NCI-H82 (cell line): ENCODE data around the gene GNG7.
"Not testable (repeated sequence)": the region's sequence is repeated elsewhere in the genome, so short reads cannot be mapped to it uniquely, and the experiment has no call there.

Experiments
- DNase-seq: peaks from one replicate; lab custom pipeline; 2025; lab: John Stamatoyannopoulos, UW

The GNG7 gene

DNA sequence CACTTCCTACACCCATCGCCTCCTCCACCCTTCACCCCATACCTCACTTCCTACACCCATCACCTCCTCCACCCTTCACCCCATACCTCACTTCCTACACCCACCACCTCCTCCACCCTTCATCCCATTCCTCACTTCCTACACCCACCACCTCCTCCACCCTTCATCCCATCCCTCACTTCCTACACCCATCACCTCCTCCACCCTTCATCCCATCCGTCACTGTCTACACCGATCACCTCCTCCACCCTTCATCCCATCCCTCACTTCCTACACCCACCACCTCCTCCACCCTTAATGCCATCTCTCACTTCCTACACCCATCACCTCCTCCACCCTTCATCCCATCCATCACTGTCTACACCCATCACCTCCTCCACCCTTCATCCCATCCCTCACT, 10.7 kb upstream of the GNG7 start:
- DNase-seq = not testable (repeated sequence)

DNA sequence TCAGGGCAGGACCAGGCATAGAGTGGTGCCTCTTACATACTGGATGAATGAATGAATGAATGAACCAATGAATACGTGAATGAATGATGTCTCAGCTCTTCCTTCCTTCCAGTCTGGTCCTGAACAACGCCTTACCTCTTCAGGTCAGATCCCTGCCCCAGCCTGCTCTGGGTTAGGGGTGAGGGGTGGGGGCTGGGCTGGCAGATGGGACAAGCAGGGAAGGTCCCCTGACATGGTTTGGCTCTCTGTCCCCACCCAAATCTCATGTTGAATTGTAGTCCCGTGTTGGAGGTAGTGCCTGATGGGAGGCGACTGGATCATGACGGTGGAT, 9.3 kb upstream of the GNG7 start:
- no peak for DNase-seq

- DNase-seq = no peak
Measured at GRCh38 chr19:2711172-2711874, 8.8 kb upstream of the GNG7 start.

DNA sequence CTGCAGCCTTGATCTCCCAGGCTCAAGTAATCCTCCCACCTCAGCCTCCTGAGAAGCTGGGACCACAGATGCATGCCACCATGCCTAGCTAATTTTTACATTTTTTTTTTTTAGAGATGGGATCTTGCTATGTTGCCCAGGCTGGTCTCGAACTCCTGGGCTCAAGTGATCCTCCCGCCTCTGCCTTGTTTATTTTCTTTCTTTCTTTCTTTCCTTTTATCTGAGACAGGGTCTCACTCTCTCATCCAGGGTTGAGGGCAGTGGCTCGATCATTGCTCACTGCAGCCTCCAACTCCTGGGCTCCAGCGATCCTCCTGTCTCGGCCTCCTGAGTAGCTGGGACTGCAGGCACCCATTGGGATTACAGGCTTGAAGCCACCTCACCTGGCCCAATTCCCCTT, 3.8 kb upstream of the GNG7 start:
- DNase-seq = no peak

DNA sequence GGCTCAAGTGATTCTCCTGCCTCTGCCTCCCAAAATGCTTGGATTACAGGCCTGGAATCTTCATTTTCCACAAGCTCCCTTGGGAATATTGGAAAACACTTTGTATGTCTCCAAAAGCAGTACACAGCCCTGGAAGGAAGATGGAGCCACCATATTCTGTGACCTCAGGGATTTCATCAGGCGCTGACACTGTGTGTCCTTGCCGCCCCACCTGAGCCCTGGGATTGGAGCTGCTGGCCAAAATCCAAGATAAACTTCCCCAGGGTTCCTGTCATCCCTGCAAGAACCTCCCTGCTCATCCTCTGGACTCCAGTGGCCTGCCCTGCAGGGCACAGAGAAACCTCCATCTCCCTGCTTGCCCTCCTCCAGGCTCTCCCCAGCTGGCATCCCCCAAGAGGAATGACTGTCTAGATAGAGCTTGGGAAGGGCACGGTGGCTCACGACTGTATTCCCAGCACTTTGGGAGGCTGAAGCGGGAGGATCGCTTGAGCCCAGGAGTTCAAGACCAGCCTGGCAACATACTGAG, 1.3 kb upstream of the GNG7 start:
- no peak for DNase-seq

DNA sequence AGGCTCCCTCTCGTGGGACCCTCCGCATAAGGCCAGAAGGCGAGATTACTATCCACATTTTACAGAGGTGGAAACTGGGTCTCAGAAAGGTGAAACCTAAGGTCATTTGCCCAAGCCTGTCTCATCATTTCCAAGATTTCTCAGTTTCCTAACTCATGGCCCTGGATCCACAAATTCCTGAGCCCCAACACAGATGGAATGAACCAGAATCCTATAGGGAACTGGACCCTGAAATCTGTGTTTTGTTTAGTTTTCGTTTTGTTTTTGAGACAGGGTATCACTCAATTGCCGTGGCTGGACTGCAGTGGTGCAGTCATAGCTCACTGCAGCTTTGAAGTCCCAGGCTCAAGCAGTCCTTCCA, 563 bp upstream of the GNG7 start:
- DNase-seq = no peak

GRCh38 chr19:2701361-2702169, 929 bp downstream of the GNG7 start:
- no peak for DNase-seq

- DNase-seq = no peak
Measured at GRCh38 chr19:2700660-2701360, 1.7 kb downstream of the GNG7 start.

DNA sequence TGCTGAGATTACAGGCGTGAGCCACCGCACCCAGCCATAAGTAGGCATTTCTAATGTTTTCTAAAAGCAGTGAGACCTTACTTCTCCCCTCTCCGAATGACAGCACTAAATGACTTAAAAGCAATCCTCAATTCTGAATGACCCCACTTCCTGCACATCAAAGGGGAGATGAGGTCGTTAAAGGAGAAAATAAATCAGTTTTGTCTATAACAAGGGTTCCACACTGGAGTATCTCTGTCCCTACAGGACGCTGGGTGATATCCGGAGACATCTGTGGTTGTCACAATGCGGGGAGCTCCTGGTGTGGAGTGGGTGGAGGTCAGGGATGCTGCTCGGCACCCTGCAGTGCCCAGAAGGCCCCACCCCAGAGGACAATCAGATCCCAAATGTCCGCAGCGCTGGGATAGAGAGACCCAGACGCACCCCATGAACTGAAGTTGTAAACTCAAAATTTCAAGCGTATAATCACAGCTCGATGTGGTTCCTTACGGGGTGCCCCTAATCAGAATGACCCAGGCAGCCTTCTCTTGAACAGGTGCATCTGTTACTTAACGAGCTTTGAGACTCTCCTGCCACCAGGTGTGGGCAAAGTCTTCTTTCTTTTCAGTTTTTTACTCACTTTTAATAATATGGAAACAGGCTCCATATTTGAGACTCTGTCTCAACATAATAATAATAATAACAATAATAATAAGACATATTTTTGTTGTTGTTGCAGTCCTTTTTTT, 2.9 kb downstream of the GNG7 start:
- no peak for DNase-seq

GRCh38 chr19:2694196-2694595, 8.3 kb downstream of the GNG7 start:
- no peak for DNase-seq

GRCh38 chr19:2693492-2694160, 8.9 kb downstream of the GNG7 start:
- no peak for DNase-seq

DNA sequence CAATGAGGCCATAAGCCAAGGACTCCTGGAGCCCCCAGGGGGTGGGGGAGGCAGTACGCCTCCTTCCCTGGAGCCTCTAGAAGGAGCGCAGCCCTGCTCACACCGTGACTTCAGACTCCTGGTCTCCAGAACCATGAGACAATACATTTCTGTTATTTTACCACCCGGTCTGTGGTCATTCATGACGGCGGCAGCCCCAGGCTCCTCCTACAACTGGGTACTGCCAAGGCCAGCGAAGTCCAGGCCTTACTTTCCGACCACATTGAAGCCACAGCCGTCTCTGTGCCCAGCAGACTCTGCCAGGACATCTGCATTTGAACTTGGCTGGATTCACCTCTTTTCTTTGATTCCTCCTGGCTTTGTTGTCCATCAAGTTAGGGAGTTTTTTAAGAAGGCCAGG, 10.5 kb downstream of the GNG7 start:
- DNase-seq = no peak

DNA sequence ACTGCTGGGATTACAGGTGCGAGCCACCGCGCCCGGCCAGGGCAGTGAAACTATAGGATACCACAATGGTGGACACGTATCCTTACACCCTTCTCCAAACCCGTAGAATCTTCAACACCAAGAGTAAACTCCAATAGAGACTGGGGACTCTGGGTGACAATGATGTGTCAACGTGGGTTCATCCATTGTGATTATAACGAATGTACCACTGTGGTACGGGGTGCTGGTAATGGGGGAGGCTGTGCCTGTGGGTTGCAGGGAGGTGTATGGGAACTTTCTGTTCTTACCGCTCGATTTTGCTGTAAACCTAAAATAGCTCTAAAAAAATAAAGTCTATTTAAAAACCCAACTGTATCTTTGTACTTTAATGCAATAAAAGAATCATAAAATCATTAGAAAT, 11.6 kb downstream of the GNG7 start:
- no peak for DNase-seq

DNA sequence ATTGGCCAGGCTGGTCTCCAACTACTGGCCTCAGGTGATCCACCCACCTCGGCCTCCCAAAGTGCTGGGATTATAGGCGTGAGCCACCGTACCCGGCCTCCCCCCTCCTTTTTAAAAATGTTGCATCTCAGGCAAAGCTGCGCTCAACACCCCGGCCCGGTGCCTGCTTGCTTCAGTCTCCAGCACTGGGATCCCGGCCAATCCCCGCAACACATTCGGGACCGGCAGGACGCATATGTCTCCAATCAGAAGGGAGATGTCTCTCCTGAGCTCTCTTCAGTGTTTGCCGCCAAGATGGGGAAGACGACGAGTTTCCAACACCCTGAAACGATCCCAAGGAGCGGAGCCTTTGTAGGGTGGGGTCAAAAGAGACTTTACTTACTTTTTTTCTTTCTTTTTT, 16.1 kb downstream of the GNG7 start:
- no peak for DNase-seq

- no peak for DNase-seq
Measured at GRCh38 chr19:2685204-2685704, 17.2 kb downstream of the GNG7 start.

DNA sequence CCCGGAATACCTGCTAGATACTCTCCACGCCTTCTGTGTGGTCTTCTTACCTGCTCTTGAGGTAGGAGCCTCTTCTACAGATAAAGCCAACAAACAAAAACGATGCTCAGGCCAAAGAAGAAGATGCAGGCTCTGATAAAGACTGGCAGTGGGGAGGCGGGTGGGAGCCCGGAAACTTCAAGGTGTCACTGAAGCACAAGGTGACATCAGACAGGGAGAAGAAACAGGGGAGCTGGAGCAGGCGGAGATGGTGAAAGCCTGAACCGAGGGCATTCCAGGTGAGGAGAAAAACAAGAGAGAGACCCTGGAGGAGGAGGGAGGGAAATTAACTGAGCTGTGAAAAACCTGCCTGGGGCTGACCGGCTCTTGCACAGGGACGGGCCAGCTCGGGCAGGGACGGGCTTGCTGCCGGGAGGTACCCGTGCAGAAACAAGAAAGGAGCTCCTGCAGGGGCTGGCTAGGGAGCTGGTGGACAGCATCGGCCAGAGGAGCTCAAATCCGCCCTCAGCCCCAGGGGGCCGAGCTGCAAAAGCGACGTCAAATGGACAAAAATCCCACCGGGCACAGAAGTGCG, 19.0 kb downstream of the GNG7 start:
- DNase-seq = no peak

GRCh38 chr19:2680808-2681207, 21.7 kb downstream of the GNG7 start:
- DNase-seq = no peak

DNA sequence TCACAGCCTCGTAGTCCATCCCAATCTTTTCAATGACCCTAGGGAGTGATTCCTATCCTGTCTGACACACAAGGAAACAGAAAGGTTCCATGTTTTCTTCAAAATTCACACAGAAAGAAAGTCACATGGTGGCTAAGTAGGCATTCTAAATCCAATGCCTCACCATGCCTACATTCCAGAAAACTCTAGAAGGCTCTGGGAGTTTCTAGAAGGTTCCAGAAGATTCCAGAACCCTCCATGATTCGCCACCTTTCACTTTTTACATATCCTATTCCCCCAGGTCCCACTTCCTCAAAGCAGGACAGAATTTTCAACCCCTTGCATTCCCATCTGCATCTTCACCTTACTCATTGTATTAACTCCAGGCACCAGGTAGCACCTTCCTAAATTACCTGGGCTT, 23.1 kb downstream of the GNG7 start:
- no peak for DNase-seq

DNA sequence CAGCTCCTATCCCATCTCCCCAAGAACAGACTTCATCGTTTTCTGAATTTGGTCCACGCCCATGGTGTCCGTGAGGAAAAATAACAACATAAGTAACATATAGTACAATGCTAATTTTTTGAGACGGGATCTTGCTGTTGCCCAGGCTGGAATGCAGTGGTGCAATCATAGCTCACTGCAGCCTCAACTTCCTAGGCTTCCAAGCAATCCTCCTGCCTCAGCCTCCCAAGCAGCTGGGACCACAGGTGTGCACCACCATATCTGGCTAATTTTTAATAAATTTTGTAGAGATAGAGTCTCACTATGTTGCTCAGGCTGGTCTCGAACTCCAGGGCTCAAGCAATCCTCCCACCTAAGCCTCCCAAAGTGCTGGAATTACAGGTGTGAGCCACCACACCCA, 23.5 kb downstream of the GNG7 start:
- DNase-seq = not testable (repeated sequence)

DNA sequence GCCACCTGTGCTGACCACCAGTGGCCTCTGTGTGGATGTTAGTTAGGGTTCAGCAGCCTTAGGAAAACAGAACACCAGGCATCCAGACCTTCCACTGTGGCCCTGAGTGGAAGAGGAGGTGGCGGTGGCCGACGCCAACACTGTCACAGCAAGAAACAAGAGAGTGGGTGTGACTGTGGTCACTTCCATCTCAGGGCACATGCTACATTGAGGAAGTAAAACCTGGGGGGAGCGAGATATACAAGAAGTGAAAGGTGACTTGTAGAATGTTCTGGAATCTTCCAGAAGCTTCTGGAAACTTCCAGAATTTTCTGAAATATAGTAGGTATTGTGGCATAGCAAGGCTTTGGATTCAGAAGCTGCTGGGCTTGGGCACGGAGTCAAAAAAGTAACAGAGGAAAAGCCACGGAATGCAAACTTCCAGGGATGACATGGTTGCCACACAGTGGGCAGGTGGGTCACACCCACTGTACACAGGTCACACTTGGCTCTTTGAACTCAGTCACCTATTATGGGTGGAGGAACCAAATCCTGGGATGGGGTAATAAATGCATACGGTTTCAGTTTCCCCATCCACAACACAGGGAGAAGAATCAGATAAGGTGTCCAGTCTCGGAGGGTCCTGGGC, 24.3 kb downstream of the GNG7 start:
- DNase-seq = no peak

GRCh38 chr19:2676823-2677222, 25.7 kb downstream of the GNG7 start:
- DNase-seq = no peak
